Astrocyte (in vitro differentiated cells and primary cell): Measurements from ENCODE around the gene C19orf73. TPM values are rescaled to one million over a fixed set of nuclear protein-coding genes. Genes with fewer than 3 reads are reported as not detected.
A peak's percentile ranks its signal among the peaks of the same experiment; 100 is the strongest.

Experiments
- DNase-seq: peaks from one replicate; pipeline ENCODE4 v3.0.0-alpha.2; 2010; ENCODE audit warnings: low read depth
- FAIRE-seq: peaks from 2 replicates; lab custom pipeline; 2011; peaks lifted over from hg19 to GRCh38; lab: Jason Lieb, UNC
- H2AFZ ChIP-seq: 2 replicates; pipeline ENCODE4 v1.6.0; 2012; ENCODE audit warnings: low read depth, low read length, inconsistent platforms
- H3K27ac ChIP-seq: 2 replicates; pipeline ENCODE4 v1.5.1; 2011; ENCODE audit warnings: low read depth, low read length, inconsistent platforms
- H3K27me3 ChIP-seq: 2 replicates; pipeline ENCODE4 v1.6.0; 2011; ENCODE audit warnings: low read length, inconsistent platforms; ENCODE audit not compliant: insufficient read depth
- H3K36me3 ChIP-seq: 2 replicates; pipeline ENCODE4 v1.5.1; 2011; ENCODE audit warnings: low read length, inconsistent platforms; ENCODE audit not compliant: insufficient read depth
- H3K4me1 ChIP-seq: 2 replicates; pipeline ENCODE4 v1.5.1; 2011; ENCODE audit warnings: low read length, inconsistent platforms; ENCODE audit not compliant: insufficient read depth
- H3K4me2 ChIP-seq: 2 replicates; pipeline ENCODE4 v1.6.0; 2012; ENCODE audit warnings: low read length, inconsistent platforms
- H3K4me3 ChIP-seq: 2 replicates; pipeline ENCODE4 v1.5.1; 2011; ENCODE audit warnings: low read depth, mild to moderate bottlenecking, low read length, inconsistent platforms; ENCODE audit not compliant: insufficient read depth
- H3K79me2 ChIP-seq: 2 replicates; pipeline ENCODE4 v1.6.0; 2012; ENCODE audit warnings: mild to moderate bottlenecking, low read length, inconsistent platforms; ENCODE audit not compliant: insufficient read depth
- H3K9ac ChIP-seq: 2 replicates; pipeline ENCODE4 v1.6.0; 2012; ENCODE audit warnings: mild to moderate bottlenecking, low read length, inconsistent platforms
- H3K9me3 ChIP-seq: 2 replicates; pipeline ENCODE4 v1.5.1; 2012; ENCODE audit warnings: low read depth, mild to moderate bottlenecking, low read length, inconsistent platforms; ENCODE audit not compliant: insufficient read depth
- H4K20me1 ChIP-seq: 2 replicates; pipeline ENCODE4 v1.6.0; 2012; ENCODE audit warnings: low read length, inconsistent platforms; ENCODE audit not compliant: insufficient read depth
- H3K27ac Mint-ChIP-seq: one replicate; pipeline ENCODE4 v1.8.0; 2021; ENCODE audit warnings: mild to moderate bottlenecking, mixed read lengths; ENCODE audit not compliant: unreplicated experiment
- H3K27me3 Mint-ChIP-seq: one replicate; pipeline ENCODE4 v1.8.0; 2021; ENCODE audit warnings: low read depth, mixed read lengths; ENCODE audit not compliant: unreplicated experiment
- H3K36me3 Mint-ChIP-seq: one replicate; pipeline ENCODE4 v1.8.0; 2021; ENCODE audit warnings: low read depth, mixed read lengths; ENCODE audit not compliant: unreplicated experiment
- H3K4me1 Mint-ChIP-seq: one replicate; pipeline ENCODE4 v1.8.0; 2021; ENCODE audit warnings: low read depth, mixed read lengths; ENCODE audit not compliant: unreplicated experiment
- H3K4me3 Mint-ChIP-seq: one replicate; pipeline ENCODE4 v1.8.0; 2021; ENCODE audit warnings: mild to moderate bottlenecking, moderate library complexity, mixed read lengths; ENCODE audit not compliant: unreplicated experiment
- H3K9me3 Mint-ChIP-seq: one replicate; pipeline ENCODE4 v1.8.0; 2021; ENCODE audit warnings: mild to moderate bottlenecking, mixed read lengths; ENCODE audit not compliant: unreplicated experiment
- CTCF ChIP-seq: IDR thresholded peaks from 2 replicates; pipeline ENCODE4 v1.5.1; 2011; ENCODE audit warnings: low read depth, mild to moderate bottlenecking, inconsistent platforms, low read length, moderate library complexity; ENCODE audit not compliant: insufficient read depth
- EZH2 ChIP-seq: IDR thresholded peaks from 2 replicates; pipeline ENCODE4 v1.6.1; 2012; ENCODE audit warnings: mild to moderate bottlenecking, low read length, inconsistent platforms; ENCODE audit not compliant: insufficient read depth
- total RNA-seq: library from RNA; stranded (reverse); gene quantifications from 2 replicates; pipeline ENCODE4 v1.2.1, GENCODE V29; 2021

C19orf73 gene
- total RNA-seq, 1 donor from 2014 or later = 0.73 TPM

GRCh38 chr19:49150106-49150943 is 31.4 kb upstream of the C19orf73 start:
- no peaks in the 10 kb centered on the region for H3K79me2 ChIP-seq
- H3K4me1 Mint-ChIP-seq = no peaks in the 10 kb centered on the region
- peaks cover 19% of the 10 kb centered on the region for H3K9me3 Mint-ChIP-seq
- no peaks in the 10 kb centered on the region for H3K27me3 ChIP-seq
- peak overlapping the region; percentile 83 for H3K4me3 ChIP-seq
- H3K36me3 ChIP-seq = no peaks in the 10 kb centered on the region
- peaks cover 9% of the 10 kb centered on the region for H3K36me3 Mint-ChIP-seq
- peak overlapping the region; percentile 43 for H3K27ac ChIP-seq
- DNase-seq (peak; percentile 62), FAIRE-seq (no peak)
- H3K27me3 Mint-ChIP-seq = peaks cover 29% of the 10 kb centered on the region
- peak overlapping the region; percentile 84 for H3K9ac ChIP-seq
- no peaks in the 10 kb centered on the region for H4K20me1 ChIP-seq
- peak overlapping the region; percentile 85 for H3K4me3 Mint-ChIP-seq
- peak overlapping the region; percentile 66 for H3K27ac Mint-ChIP-seq
- TF ChIP-seq CTCF (no peak), EZH2 (no peak)
- H3K4me2 ChIP-seq = peak overlapping the region; percentile 97
- H2AFZ ChIP-seq = peak overlapping the region; percentile 87
- no peaks in the 10 kb centered on the region for H3K9me3 ChIP-seq
- H3K4me1 ChIP-seq = peaks cover 8% of the 10 kb centered on the region

- Histone ChIP-seq H3K36me3 (no peaks in the 10 kb centered on the region), H3K27me3 (no peaks in the 10 kb centered on the region), H3K4me3 (peak overlapping the region; percentile 83), H3K79me2 (no peaks in the 10 kb centered on the region), H2AFZ (peak overlapping the region; percentile 87), H3K9me3 (no peaks in the 10 kb centered on the region), H3K9ac (peak overlapping the region; percentile 84), H4K20me1 (no peaks in the 10 kb centered on the region), H3K4me2 (peak overlapping the region; percentile 97), H3K27ac (peak overlapping the region; percentile 43), H3K4me1 (peaks cover 8% of the 10 kb centered on the region)
- peaks cover 8% of the 10 kb centered on the region for H3K36me3 Mint-ChIP-seq
- H3K9me3 Mint-ChIP-seq = peaks cover 16% of the 10 kb centered on the region
- no peak for TF ChIP-seq CTCF
- TF ChIP-seq EZH2 = no peak
- no peaks in the 10 kb centered on the region for H3K4me1 Mint-ChIP-seq
- H3K27ac Mint-ChIP-seq = peak overlapping the region; percentile 41
- DNase-seq = peak; percentile 77
- peak overlapping the region; percentile 85 for H3K4me3 Mint-ChIP-seq
- no peak for FAIRE-seq
- peaks cover 26% of the 10 kb centered on the region for H3K27me3 Mint-ChIP-seq
Measured at GRCh38 chr19:49149652-49150105, 30.7 kb upstream of the C19orf73 start.
